Measurements from ENCODE around the gene CADPS2.

DNA sequence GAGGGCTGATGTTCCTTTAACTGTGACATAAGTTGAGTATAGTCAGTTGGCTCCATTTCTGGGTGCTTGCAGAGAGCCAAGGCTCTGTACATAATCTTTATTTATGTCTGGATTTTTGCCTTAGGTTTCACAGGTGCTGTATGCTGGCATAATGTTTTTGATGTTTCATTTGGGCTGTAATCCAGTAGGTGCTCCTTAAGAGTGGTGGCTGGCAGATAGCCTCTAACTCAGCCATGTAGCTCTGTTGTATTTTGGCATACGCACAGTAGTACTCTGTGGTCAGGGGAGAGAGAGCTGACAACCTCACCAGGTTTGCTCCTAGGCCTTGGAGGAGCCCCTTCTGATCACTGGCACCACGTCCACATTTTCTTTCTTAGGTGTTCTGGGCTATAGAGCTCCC lies 248.5 kb downstream of the CADPS2 start:
- TF ChIP-seq EZH2 (IDR thresholded peaks at IDR 0.05; ENCODE audit: low read depth, low read length, severe bottlenecking) = no peak
- no peak for TF ChIP-seq SIX5 (IDR thresholded peaks at IDR 0.05; ENCODE audit: low read depth, low read length)
- no peak for TF ChIP-seq CREB1 (IDR thresholded peaks at IDR 0.05)
- TF ChIP-seq GABPA (IDR thresholded peaks at IDR 0.05; ENCODE audit: borderline replicate concordance, insufficient read depth, low read length) = no peak
- no peak for TF ChIP-seq CTCF (IDR thresholded peaks at IDR 0.05; ENCODE audit: control extremely low read depth in 1 of 3, insufficient read depth in 1 of 3, low read depth in 1 of 3, low read length in 3 of 3)
- no peak for TF ChIP-seq YY1 (IDR thresholded peaks at IDR 0.05; ENCODE audit: low read depth, low read length)
- no peak for TF ChIP-seq POLR2A (IDR thresholded peaks at IDR 0.05; ENCODE audit: control extremely low read depth in 1 of 2, low read depth in 2 of 2, low read length in 2 of 2)
- TF ChIP-seq SP2 (IDR thresholded peaks at IDR 0.05; ENCODE audit: low read length) = no peak
- no peak for TF ChIP-seq KDM5A (IDR thresholded peaks at IDR 0.05; ENCODE audit: low read length)
- no peak for TF ChIP-seq ATF2 (IDR thresholded peaks at IDR 0.05; ENCODE audit: low read length)
- TF ChIP-seq SAP30 (IDR thresholded peaks at IDR 0.05; ENCODE audit: insufficient read depth, insufficient replicate concordance, low read length) = no peak

Data from H1 (cell line).